GM23248 (cell line): ENCODE results near the gene TNPO3. TPM values are rescaled to one million over a fixed set of nuclear protein-coding genes. Genes with fewer than 3 reads are reported as not detected.

Experiments
- DNase-seq: peaks from one replicate; pipeline ENCODE4 v3.0.0-alpha.2; 2015
- H2AFZ ChIP-seq: fragments of 200-600 bp; sonication (generic); 2 replicates; pipeline ENCODE4 v1.6.1; 2016; ENCODE audit warnings: antibody characterized with exemption
- H3F3A ChIP-seq: fragments of 200-600 bp; sonication (generic); 2 replicates; pipeline ENCODE4 v1.6.1; 2016; ENCODE audit warnings: mild to moderate bottlenecking, antibody characterized with exemption, mixed run types; ENCODE audit not compliant: insufficient read depth
- H3K27ac ChIP-seq: fragments of 200-600 bp; sonication (generic); 2 replicates; pipeline ENCODE4 v1.5.1; 2016; ENCODE audit warnings: mild to moderate bottlenecking
- H3K27me3 ChIP-seq: fragments of 200-600 bp; sonication (generic); replicated peaks from 2 replicates; pipeline ENCODE4 v1.6.1; 2016; ENCODE audit warnings: mild to moderate bottlenecking; ENCODE audit not compliant: insufficient read depth
- H3K36me3 ChIP-seq: fragments of 200-600 bp; sonication (generic); 2 replicates; pipeline ENCODE4 v1.6.1; 2016; ENCODE audit warnings: low read depth, mild to moderate bottlenecking
- H3K4me1 ChIP-seq: fragments of 200-600 bp; sonication (generic); 2 replicates; pipeline ENCODE4 v1.6.1; 2016; ENCODE audit warnings: mild to moderate bottlenecking; ENCODE audit not compliant: insufficient read depth
- H3K4me2 ChIP-seq: fragments of 200-600 bp; sonication (generic); one replicate; pipeline ENCODE4 v1.6.1; 2016; ENCODE audit warnings: mild to moderate bottlenecking; ENCODE audit not compliant: unreplicated experiment
- H3K4me3 ChIP-seq: fragments of 200-600 bp; sonication (generic); 2 replicates; pipeline ENCODE4 v1.5.1; 2016; ENCODE audit warnings: mild to moderate bottlenecking
- H3K79me2 ChIP-seq: fragments of 200-600 bp; sonication (generic); 2 replicates; pipeline ENCODE4 v1.6.1; 2016; ENCODE audit warnings: mild to moderate bottlenecking; ENCODE audit not compliant: insufficient read depth
- H3K9ac ChIP-seq: fragments of 200-600 bp; sonication (generic); 2 replicates; pipeline ENCODE4 v1.6.1; 2016; ENCODE audit warnings: mild to moderate bottlenecking
- H3K9me2 ChIP-seq: fragments of 200-600 bp; sonication (generic); 2 replicates; pipeline ENCODE4 v1.6.1; 2016; ENCODE audit warnings: mixed run types, mild to moderate bottlenecking, moderate library complexity; ENCODE audit not compliant: insufficient read depth
- H3K9me3 ChIP-seq: fragments of 200-600 bp; sonication (generic); one replicate; pipeline ENCODE4 v1.6.1; 2017; ENCODE audit warnings: low read depth
- H4K20me1 ChIP-seq: fragments of 200-600 bp; sonication (generic); 2 replicates; pipeline ENCODE4 v1.6.0; 2016; ENCODE audit not compliant: insufficient read depth
- EZH2 ChIP-seq: fragments of 200-600 bp; sonication (generic); IDR thresholded peaks from 2 replicates; pipeline ENCODE4 v1.6.1; 2018; ENCODE audit warnings: antibody characterized with exemption, mild to moderate bottlenecking; ENCODE audit not compliant: insufficient read depth, poor library complexity, severe bottlenecking
- EZH2phosphoT487 ChIP-seq: fragments of 200-600 bp; sonication (generic); IDR thresholded peaks from 2 replicates; pipeline ENCODE4 v1.6.1; 2018; ENCODE audit warnings: antibody characterized with exemption, moderate library complexity, mild to moderate bottlenecking, low read depth; ENCODE audit not compliant: insufficient read depth
- WGBS, 2 experiments: methylation state at CpG; one replicate each; pipeline ENCODE4 v1.1.6; 2015 to 2017; ENCODE audit warnings: low lambda C conversion rate in 2 of 2, low coverage in 1 of 2; ENCODE audit errors: missing lambda C conversion rate in 2 of 2; 5-methylcytosine and 5-hydroxymethylcytosine counted together
- in situ Hi-C: fragments of 300-500 bp; cut with MboI; formaldehyde crosslinking; loops from 2 replicates; pipeline ENCODE4 v1.15.0; 2020
- polyA plus RNA-seq: library from polyadenylated mRNA; unstranded; fragments of >200 nt; fragmentation: Nextera tagmentation; extraction: Ambion mirVana; gene quantifications from 2 replicates; pipeline ENCODE4 v1.2.1, GENCODE V29; 2016
- total RNA-seq: library from RNA; depleted of rRNA; stranded (reverse); fragments of >200 nt; shearing (Covaris generic); gene quantifications from 2 replicates; pipeline ENCODE4 v1.2.3, GENCODE V29; 2014

The TNPO3 gene
- total and polyA plus RNA-seq, 2 experiments from 2014 or later: 31.6 to 41.9 TPM

DNA sequence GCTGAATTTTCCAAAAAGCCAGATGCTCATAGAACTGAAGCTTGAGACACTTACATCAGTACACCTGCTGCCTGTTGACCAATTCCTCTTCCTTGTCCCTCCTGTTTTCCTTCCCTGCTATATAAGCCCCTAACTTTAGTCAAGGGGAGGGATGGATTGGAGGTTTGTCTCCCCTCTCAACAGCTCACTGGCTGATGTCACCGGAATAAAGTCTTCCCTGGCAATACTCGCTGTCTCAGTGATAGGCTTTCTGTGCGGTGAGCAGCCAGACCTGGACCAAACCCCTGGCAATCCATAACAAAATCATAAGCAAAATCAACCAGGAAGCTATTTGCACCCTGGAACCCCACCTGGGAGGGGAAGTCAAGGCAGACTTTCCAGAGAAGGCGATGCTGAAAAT is 118.1 kb downstream of the TNPO3 start:
- Histone ChIP-seq H3K27me3 (peaks cover 37% of the 10 kb centered on the region), H3F3A (no peaks in the 10 kb centered on the region), H3K9me2 (no peaks in the 10 kb centered on the region), H3K4me2 (no peak overlapping the region), H3K4me3 (no peak overlapping the region), H3K4me1 (no peaks in the 10 kb centered on the region), H3K9me3 (no peaks in the 10 kb centered on the region), H3K27ac (no peak overlapping the region), H3K79me2 (no peaks in the 10 kb centered on the region), H2AFZ (no peak overlapping the region), H3K36me3 (no peaks in the 10 kb centered on the region), H3K9ac (no peak overlapping the region), H4K20me1 (no peaks in the 10 kb centered on the region)
- no peak for DNase-seq
- WGBS, 2 experiments: 86 to 91% methylated on average over 4 of the region's 4 CpGs
- TF ChIP-seq EZH2phosphoT487: no peak
- TF ChIP-seq EZH2: no peak
- in situ Hi-C loops: no loop called here

DNA sequence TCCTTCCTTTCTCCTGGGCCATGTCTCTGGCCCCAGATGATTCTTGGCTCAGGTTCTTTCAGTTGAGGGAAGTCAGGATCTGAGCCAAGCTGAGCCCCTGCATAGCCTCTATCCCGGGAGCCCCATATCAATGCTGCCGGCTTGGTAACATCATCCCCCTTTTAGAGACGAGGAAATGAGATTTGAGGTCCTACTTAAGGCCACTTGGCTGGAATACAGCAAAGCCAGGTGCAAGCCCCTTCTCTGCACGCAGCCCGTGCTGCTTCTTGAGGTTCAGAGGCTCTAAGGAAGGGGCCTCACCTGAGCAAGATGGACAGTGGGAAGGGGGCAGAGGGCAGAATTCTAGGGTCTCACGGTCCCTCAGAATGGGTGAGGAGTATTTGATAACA is 119.6 kb downstream of the TNPO3 start:
- TF ChIP-seq EZH2phosphoT487 (no peak), EZH2 (no peak)
- no peaks in the 10 kb centered on the region for H3K4me1 ChIP-seq
- H3K9me3 ChIP-seq: no peaks in the 10 kb centered on the region
- no peaks in the 10 kb centered on the region for H3K79me2 ChIP-seq
- no peak overlapping the region for H3K4me2 ChIP-seq
- peaks cover 37% of the 10 kb centered on the region for H3K27me3 ChIP-seq
- no peak overlapping the region for H3K4me3 ChIP-seq
- no peaks in the 10 kb centered on the region for H3F3A ChIP-seq
- WGBS, 2 experiments: 84 to 92% methylated on average over 6 of the region's 6 CpGs
- no peak overlapping the region for H2AFZ ChIP-seq
- no peak overlapping the region for H3K9ac ChIP-seq
- H4K20me1 ChIP-seq: no peaks in the 10 kb centered on the region
- H3K9me2 ChIP-seq: no peaks in the 10 kb centered on the region
- in situ Hi-C loops: no loop called here
- DNase-seq: no peak
- H3K36me3 ChIP-seq: no peaks in the 10 kb centered on the region
- no peak overlapping the region for H3K27ac ChIP-seq

DNA sequence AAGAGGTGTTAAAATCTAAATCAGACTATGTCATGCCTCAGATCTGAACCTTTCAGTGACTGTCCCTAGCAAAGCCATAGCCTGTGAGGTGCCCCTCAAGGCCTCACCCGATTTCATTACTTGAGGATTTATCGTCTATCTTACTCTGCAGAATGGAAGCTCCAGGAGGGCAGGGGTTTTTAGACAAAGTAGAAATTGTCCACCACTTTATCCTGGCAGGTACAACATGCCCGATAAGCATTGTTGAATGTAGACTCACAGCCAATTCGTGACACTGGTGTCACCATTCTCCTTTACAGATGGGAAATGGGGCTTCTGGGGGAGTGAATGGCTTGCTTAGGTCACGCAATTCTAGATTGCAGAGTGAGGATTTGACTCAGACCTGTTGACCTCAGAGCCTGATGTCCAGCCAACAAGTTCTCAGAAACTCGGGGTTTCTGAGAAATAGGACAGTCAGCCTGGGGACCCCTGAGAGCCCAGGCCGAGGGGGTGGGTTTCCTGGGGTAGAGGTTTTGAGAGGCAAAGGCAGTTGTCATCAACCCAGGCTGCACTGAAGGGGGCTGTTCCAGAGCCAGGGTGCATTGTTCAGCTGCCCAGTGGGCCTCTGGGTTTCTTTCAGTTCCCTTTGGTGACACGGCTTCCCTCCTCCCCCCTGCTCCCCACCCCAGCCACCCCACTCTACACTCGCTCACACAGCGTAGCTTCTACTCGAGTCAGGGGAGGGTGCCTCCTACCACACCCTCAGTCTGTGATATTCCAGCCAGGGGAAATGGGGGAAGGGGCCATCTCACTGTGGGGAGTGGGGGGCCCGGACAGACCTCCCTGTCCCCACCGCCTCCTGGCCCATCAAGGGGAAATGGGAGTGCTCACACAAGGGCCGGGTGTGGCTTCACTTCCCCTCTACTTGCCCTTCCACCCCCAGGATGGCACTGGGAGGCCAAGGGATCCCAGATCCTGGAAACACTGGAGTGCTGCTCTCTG is 120.3 kb downstream of the TNPO3 start:
- Histone ChIP-seq H3K9me2 (no peaks in the 10 kb centered on the region), H3K4me2 (no peak overlapping the region), H3F3A (no peaks in the 10 kb centered on the region), H3K27me3 (peaks cover 35% of the 10 kb centered on the region), H3K79me2 (no peaks in the 10 kb centered on the region), H3K9me3 (no peaks in the 10 kb centered on the region), H3K4me3 (no peak overlapping the region), H3K27ac (no peak overlapping the region), H2AFZ (no peak overlapping the region), H3K4me1 (no peaks in the 10 kb centered on the region), H3K9ac (no peak overlapping the region), H4K20me1 (no peaks in the 10 kb centered on the region), H3K36me3 (no peaks in the 10 kb centered on the region)
- no peak for TF ChIP-seq EZH2phosphoT487
- TF ChIP-seq EZH2: no peak
- in situ Hi-C loops: no loop called here
- WGBS, 2 experiments: 65 to 79% methylated on average over 10 to 14 of the region's 14 CpGs
- DNase-seq: no peak

DNA sequence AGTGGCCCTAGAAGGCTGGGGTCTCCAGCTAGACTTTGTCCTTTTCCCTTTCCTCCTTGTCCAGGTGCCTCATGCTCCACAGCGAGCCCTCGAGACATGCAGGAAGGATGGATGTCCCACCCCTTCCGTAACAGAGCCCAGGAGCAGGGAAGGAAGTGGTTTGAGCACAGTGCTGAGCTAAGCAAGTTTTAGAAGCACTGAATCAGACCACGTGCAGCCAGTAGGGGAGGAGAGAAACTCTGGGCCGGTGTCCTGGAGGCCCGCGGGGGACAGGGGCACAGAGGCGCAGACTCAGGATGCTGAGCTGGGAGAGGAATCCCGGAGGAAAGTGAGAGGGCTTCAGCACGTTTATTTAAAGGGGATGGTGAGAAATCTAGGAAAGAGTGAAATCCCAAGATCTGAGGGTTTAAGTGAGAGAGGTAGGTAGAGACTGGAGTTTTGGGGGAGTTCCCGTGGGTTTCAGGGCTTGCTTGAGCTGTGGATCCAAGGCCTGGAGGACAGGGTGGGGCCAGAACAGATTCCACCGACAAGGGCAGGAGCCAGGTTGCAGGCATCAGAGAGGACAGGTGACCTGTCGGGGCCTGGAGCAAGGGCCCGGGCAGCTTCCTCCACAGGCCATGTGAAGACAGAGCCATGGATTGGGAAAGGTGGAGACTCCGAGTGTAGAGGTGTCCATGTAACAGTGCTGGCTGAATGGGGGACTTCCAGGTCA is 121.6 kb downstream of the TNPO3 start:
- Histone ChIP-seq H3K36me3 (no peaks in the 10 kb centered on the region), H3K9me3 (no peaks in the 10 kb centered on the region), H3K27me3 (peaks cover 27% of the 10 kb centered on the region), H3K4me2 (no peak overlapping the region), H3K9ac (no peak overlapping the region), H4K20me1 (no peaks in the 10 kb centered on the region), H3K79me2 (no peaks in the 10 kb centered on the region), H3K4me1 (no peaks in the 10 kb centered on the region), H3K4me3 (no peak overlapping the region), H2AFZ (no peak overlapping the region), H3K9me2 (no peaks in the 10 kb centered on the region), H3K27ac (no peak overlapping the region), H3F3A (no peaks in the 10 kb centered on the region)
- in situ Hi-C loops: no loop called here
- 51 to 52% methylated on average over 15 of the region's 15 CpGs for WGBS, 2 experiments
- no peak for DNase-seq
- TF ChIP-seq EZH2phosphoT487 (no peak), EZH2 (no peak)
